Kidney epithelial cell (primary cell): ENCODE measurements around the gene SLC41A1. TPM values are rescaled to one million over a fixed set of nuclear protein-coding genes. Genes with fewer than 3 reads are reported as not detected.
A peak's percentile ranks its signal among the peaks of the same experiment; 100 is the strongest.

Source experiments
- DNase-seq: peaks from one replicate; pipeline ENCODE4 v3.0.0-alpha.2; 2010; ENCODE audit warnings: low read depth
- H3K27me3 ChIP-seq: 2 replicates; pipeline ENCODE4 v1.6.0; 2011; ENCODE audit warnings: low read length; ENCODE audit not compliant: control insufficient read depth, insufficient read depth
- H3K36me3 ChIP-seq: 2 replicates; pipeline ENCODE4 v1.5.1; 2011; ENCODE audit warnings: low read length; ENCODE audit not compliant: control insufficient read depth, insufficient read depth
- H3K4me3 ChIP-seq: 2 replicates; pipeline ENCODE4 v1.5.1; 2011; ENCODE audit warnings: low read depth, mild to moderate bottlenecking, control low read depth, low read length
- total RNA-seq: library from RNA; depleted of rRNA; stranded (reverse); fragments of >200 nt; gene quantifications from 2 replicates; pipeline ENCODE4 v1.2.3, GENCODE V29; 2015
- TF ChIP-seq, protein P1 (sequence below): IDR thresholded peaks from 2 replicates; pipeline ENCODE4 v1.5.1; 2011; ENCODE audit warnings: mild to moderate bottlenecking, moderate library complexity, low read length, control low read depth, inconsistent platforms; ENCODE audit not compliant: insufficient read depth, poor library complexity, severe bottlenecking

SLC41A1 gene
- total RNA-seq, 1 donor from 2014 or later, result 20.9 TPM

DNA sequence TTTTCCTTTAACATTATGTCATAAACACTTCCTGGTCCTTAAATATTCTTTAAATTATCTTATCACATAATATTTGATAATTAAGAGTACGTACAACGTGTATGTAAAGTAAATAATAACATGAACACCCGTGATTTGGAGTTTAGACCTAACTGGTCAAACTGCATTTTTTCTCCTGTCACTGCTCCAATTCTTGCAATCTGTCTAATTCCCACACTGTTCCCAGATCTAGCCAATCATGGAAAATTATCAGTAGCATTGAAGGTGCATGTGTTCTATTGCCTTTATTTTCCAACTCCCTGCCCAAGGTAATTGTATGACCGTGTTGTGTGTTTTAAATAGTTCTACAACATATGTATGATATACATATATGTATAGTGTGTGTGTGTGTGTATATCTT, 39.0 kb upstream of the SLC41A1 start:
- H3K36me3 ChIP-seq, result no peaks in the 10 kb centered on the region
- TF ChIP-seq, protein P1, sequence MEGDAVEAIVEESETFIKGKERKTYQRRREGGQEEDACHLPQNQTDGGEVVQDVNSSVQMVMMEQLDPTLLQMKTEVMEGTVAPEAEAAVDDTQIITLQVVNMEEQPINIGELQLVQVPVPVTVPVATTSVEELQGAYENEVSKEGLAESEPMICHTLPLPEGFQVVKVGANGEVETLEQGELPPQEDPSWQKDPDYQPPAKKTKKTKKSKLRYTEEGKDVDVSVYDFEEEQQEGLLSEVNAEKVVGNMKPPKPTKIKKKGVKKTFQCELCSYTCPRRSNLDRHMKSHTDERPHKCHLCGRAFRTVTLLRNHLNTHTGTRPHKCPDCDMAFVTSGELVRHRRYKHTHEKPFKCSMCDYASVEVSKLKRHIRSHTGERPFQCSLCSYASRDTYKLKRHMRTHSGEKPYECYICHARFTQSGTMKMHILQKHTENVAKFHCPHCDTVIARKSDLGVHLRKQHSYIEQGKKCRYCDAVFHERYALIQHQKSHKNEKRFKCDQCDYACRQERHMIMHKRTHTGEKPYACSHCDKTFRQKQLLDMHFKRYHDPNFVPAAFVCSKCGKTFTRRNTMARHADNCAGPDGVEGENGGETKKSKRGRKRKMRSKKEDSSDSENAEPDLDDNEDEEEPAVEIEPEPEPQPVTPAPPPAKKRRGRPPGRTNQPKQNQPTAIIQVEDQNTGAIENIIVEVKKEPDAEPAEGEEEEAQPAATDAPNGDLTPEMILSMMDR, result no peak
- no peak overlapping the region for H3K4me3 ChIP-seq
- DNase-seq, result no peak
- H3K27me3 ChIP-seq, result peaks cover 6% of the 10 kb centered on the region

DNA sequence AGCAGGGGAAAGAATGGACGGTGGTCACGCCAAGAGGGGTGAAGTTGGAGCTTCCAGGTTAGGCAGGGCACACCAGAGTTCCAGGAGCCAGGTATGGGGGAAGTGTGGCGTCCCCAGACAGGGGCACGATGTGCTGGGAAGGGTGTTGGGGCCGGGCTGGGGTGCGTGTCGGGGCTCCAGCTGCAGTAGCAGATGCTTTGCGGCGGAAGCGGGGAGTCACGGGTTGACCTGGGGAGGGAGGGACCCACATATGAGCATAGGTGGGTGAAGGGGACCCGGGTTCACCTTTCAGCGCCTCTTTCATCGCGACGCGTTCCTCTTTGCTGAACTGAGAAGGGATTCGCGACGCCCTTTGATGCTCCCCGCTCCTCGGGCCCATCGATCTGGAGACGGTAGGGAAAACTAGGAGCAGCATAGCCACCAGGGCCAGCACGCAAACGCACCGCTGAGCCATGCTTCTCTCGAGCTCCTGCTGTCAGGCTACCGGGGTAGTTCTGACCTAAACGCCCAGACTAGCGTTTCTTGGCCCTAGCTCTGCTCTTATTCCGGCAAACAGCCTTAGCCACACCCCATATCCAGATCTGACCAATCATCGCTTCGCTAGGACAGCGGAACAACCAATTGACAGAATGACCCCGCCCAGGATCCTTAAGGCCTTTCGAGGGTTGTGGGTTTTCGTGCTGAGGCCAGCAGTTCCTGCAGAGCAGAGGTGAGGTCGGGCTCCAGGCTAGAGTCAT, 36.8 kb upstream of the SLC41A1 start, which contains the start of gene PM20D1:
Gene PM20D1 (minus strand): TSS at position 514 of the 737 bp plus-strand sequence. CDS start 60 bp downstream, at position 454.
- TF ChIP-seq, protein P1, result no peak

DNA sequence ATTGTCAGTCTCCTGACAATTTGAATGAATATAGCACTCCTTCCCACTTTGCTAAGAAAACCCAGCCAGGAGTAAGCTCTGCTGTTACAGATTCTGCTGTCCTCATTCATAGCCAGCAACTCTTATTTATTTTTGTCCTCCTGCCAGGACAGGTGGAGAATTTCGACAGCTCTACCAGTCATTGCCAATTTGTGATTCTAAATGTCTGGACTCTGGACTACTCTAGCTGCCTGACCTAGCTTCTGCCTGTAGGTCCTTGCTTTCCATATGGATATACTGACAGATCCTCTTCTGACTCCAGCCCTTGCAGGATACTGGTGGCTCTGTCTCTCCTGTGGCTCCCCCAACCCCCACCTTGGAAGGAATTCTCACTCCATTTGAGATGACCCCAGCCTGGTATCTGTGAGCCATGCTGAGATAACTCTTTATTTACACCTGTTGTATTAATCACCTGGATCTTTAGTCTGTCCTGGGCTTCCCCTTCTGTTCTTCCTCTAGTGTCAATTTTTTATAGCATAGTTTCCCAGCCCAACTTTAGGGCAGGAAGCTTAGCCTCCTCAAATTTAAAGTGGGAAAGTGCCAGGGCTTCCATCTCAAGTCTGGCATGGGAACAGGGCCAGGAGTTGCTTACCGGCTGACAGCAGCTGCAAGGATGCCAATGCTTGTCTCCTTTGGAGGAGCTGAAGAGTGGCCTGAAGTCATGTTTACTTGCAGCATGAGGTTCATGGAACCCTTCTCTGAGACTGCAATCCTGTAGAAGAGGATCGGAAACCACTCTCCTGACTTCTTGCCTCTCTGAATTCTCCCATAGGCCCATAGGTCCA, 30.2 kb upstream of the SLC41A1 start:
- no peaks in the 10 kb centered on the region for H3K36me3 ChIP-seq
- H3K4me3 ChIP-seq, result no peak overlapping the region
- H3K27me3 ChIP-seq, result peaks cover 2% of the 10 kb centered on the region
- no peak for DNase-seq
- TF ChIP-seq, protein P1, result no peak

More for the DNA sequence above, 36.8 kb upstream of the SLC41A1 start, which contains the start of gene PM20D1:
- peak; percentile 87 for DNase-seq
- Histone ChIP-seq H3K4me3 (peak within 1 kb of the TSS; percentile 34), H3K27me3 (peaks cover 6% of the 10 kb centered on the region), H3K36me3 (no peaks in the 10 kb centered on the region)

DNA sequence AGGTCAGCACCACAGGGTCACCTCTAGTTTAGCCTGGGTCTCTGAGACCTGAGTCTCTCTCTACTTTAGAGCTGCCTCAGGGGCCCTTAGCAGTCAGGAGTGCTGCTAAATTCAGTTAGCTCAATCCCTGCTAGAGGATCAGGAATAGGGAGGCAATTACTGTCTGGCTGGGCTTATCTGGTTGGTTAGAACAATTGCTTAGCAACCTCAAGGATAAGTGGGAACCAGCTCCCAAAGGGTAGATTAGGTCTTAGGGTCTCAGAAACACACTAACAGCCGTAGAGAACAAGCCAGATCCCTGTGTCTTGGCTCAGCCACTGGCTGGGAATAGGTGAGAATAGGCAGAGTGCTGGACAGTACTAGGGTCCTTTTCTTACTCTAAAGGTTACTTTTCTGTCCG, 29.2 kb upstream of the SLC41A1 start:
- Histone ChIP-seq H3K4me3 (no peak overlapping the region), H3K36me3 (no peaks in the 10 kb centered on the region), H3K27me3 (peaks cover 2% of the 10 kb centered on the region)
- DNase-seq, result no peak
- TF ChIP-seq, protein P1, result no peak

DNA sequence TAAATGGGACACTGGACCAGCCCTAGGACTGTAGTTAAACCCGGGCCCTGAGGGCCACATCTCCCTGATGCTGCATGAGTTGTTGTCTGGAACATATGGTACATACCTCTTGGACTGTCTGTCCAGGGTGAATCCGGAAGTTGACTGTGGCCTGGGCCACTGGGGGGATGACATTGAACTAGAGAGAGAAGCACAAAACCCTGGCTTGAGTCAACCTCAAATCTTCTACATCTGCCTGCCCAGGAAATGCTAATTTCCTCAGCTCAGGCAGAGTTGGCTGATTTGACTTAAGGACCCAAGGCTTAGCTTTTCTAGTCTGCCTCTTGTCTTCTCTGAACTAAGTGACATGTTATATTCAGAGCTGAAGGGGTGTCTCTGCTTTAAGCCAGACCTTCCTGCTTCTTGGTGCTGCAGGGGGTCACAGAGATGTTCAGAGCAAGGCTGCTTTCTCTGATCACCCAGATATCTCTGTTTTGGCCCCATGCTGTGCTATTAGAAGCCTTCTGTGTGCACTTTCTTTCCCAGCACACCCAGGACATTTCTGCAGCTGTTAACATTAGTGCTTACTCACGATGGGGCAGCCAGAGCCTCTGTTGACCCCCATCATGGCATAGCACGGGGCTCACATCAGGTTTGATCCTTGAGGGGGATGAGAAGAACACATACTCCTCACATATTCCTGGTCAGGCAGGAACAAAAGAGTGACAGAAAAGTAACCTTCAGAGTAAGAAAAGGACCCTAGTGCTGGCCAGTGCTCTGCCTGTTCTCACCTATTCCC, 27.3 kb upstream of the SLC41A1 start:
- peaks cover 2% of the 10 kb centered on the region for H3K27me3 ChIP-seq

More for the DNA sequence above, 27.3 kb upstream of the SLC41A1 start:
- Histone ChIP-seq H3K36me3 (no peaks in the 10 kb centered on the region), H3K4me3 (no peak overlapping the region)
- DNase-seq, result no peak
- TF ChIP-seq, protein P1, result no peak
